ENCODE data around the gene PRPS1L1. TPM values are rescaled to one million over a fixed set of nuclear protein-coding genes. Genes with fewer than 3 reads are reported as not detected.

The PRPS1L1 gene
- polyA plus RNA-seq, 1 experiment: not detected

DNA sequence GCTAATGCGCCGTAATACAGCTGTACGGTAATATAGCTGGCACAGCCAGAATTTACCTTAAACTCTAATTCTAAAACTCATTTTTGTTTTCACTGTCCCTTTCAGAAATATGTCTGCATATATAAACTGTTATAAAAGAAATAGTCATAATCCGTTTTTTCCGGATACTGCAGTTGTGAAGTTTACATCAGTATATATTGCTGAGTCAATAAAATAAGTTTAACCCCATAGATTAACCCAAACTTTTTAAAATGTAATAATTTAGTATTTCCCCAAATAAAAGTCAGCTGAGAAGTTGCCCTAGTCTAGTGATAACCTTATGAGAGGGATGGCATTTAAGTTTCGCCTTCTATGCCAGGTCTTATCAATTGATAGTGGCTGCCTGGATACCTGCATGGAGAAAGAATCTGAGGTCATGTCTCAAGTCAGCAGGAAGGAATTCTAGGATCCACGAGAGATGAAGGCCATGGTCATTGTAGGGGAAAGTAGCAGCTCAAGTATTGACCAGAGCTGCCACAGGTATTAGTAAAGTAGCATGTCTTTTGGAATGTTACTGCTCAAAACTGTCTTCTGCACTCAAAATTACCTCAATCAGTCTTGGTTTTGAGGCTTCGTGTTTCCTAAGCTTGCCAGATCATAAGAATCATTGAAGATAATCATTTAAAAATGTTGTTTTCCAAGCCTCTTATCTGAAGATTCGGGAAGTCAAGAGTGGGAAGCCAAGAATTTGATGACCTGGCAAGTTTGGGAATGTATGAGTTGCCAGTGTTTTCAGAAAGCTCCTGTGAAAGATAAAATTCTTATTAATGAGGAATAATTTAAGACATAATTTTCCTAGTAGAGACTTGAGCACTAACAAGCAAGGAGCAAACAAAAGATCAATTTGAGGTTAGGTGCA is 10.8 kb downstream of the PRPS1L1 start:
- TF ChIP-seq, protein P1, sequence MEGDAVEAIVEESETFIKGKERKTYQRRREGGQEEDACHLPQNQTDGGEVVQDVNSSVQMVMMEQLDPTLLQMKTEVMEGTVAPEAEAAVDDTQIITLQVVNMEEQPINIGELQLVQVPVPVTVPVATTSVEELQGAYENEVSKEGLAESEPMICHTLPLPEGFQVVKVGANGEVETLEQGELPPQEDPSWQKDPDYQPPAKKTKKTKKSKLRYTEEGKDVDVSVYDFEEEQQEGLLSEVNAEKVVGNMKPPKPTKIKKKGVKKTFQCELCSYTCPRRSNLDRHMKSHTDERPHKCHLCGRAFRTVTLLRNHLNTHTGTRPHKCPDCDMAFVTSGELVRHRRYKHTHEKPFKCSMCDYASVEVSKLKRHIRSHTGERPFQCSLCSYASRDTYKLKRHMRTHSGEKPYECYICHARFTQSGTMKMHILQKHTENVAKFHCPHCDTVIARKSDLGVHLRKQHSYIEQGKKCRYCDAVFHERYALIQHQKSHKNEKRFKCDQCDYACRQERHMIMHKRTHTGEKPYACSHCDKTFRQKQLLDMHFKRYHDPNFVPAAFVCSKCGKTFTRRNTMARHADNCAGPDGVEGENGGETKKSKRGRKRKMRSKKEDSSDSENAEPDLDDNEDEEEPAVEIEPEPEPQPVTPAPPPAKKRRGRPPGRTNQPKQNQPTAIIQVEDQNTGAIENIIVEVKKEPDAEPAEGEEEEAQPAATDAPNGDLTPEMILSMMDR (IDR thresholded peaks at IDR 0.05; ENCODE audit: low read depth, low read length): no peak
- ChIA-PET POLR2A (no interaction called here), CTCF (interaction anchor here (1.2 kb wide), 1 partner anchor 247 kb away, joined by 3 read pairs; no protein-coding TSS in a partner anchor)
- H3K27ac ChIP-seq (ENCODE audit: low read depth, low read length): no peak overlapping the region
- H3K27me3 ChIP-seq (ENCODE audit: control insufficient read depth, insufficient read depth, low read length): no peaks in the 10 kb centered on the region
- no peak overlapping the region for H3K4me3 ChIP-seq (ENCODE audit: low read depth, low read length)
- H3K9me3 ChIP-seq (ENCODE audit: control insufficient read depth, insufficient read depth, low read length): peaks cover 6% of the 10 kb centered on the region; the same call in 1 of the 2 replicates
- no peak for DNase-seq (ENCODE audit: low read depth, low spot score)

DNA sequence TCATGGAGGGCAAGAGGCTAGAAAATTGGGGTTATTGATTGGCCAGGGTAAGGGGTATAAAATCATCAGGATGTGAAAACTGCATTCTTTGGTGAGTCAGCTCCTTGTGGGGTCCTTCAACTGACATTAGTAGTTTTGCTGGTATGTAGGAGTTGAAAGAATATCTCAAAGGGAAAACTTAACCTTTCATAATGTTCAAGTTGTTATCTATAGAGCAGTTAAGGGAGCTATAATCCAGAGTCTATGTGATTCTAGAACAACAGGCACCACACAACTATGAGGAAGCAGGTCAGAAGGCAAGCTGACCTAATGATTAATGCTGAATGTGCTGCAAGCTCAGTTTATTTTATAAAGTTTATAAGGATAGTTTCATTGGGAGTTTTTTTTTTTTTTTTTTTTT is 13.7 kb downstream of the PRPS1L1 start:
- DNase-seq (ENCODE audit: low read depth, low spot score): no peak
- TF ChIP-seq, protein P1 (IDR thresholded peaks at IDR 0.05; ENCODE audit: low read depth, low read length): no peak
- Histone ChIP-seq H3K27ac (ENCODE audit: low read depth, low read length) (peak overlapping the region; percentile 11), H3K27me3 (ENCODE audit: control insufficient read depth, insufficient read depth, low read length) (no peaks in the 10 kb centered on the region), H3K9me3 (ENCODE audit: control insufficient read depth, insufficient read depth, low read length) (peaks cover 6% of the 10 kb centered on the region; the same call in 1 of the 2 replicates), H3K4me3 (ENCODE audit: low read depth, low read length) (no peak overlapping the region)
- CTCF ChIA-PET: interaction anchor here (1.2 to 1.7 kb wide), 2 partner anchors 21 to 244 kb away, joined by 4 read pairs; no protein-coding TSS in a partner anchor
- POLR2A ChIA-PET: interaction anchor here (0.6 to 0.7 kb wide), 2 partner anchors 10 to 278 kb away, joined by 3 to 5 read pairs; no protein-coding TSS in a partner anchor

DNA sequence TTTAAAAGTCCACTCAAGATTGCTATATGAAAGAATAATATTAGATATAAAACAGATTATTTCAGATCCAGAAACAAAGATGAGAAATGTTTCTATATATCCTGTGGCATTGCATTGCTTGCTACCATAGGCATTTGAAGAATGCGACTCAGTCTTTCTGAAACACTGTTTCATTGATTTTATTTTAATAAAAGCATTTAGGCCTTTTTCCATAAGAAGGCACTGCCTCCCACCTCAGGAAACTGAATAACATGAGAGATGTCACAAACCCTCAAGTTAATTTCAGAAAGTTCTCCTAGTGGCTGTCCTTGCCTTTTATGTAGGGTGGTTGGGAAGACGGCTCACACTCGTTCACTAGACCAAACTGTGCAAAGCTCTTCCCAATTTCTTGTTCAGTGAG is 23.3 kb downstream of the PRPS1L1 start:
- no peak overlapping the region for H3K27ac ChIP-seq (ENCODE audit: low read depth, low read length)
- H3K9me3 ChIP-seq (ENCODE audit: control insufficient read depth, insufficient read depth, low read length): no peaks in the 10 kb centered on the region
- H3K4me3 ChIP-seq (ENCODE audit: low read depth, low read length): no peak overlapping the region
- TF ChIP-seq, protein P1 (IDR thresholded peaks at IDR 0.05; ENCODE audit: low read depth, low read length): no peak
- no peak for DNase-seq (ENCODE audit: low read depth, low spot score)
- ChIA-PET POLR2A (interaction anchor here (0.6 kb wide), 2 partner anchors 10 to 1597 kb away, joined by 5 to 7 read pairs; no protein-coding TSS in a partner anchor), CTCF (interaction anchor here (0.7 kb wide), 2 partner anchors 724 to 1115 kb away, joined by 4 to 6 read pairs; no protein-coding TSS in a partner anchor)
- H3K27me3 ChIP-seq (ENCODE audit: control insufficient read depth, insufficient read depth, low read length): no peaks in the 10 kb centered on the region

GRCh38 chr7:18003286-18003994 is 24.2 kb downstream of the PRPS1L1 start:
- H3K27ac ChIP-seq (ENCODE audit: low read depth, low read length): no peak overlapping the region
- CTCF ChIA-PET: no interaction called here
- no peaks in the 10 kb centered on the region for H3K27me3 ChIP-seq (ENCODE audit: control insufficient read depth, insufficient read depth, low read length)
- H3K9me3 ChIP-seq (ENCODE audit: control insufficient read depth, insufficient read depth, low read length): no peaks in the 10 kb centered on the region
- TF ChIP-seq, protein P1 (IDR thresholded peaks at IDR 0.05; ENCODE audit: low read depth, low read length): no peak
- H3K4me3 ChIP-seq (ENCODE audit: low read depth, low read length): no peak overlapping the region
- POLR2A ChIA-PET: interaction anchor here (0.6 kb wide), 1 partner anchor 1596 kb away, joined by 7 read pairs; no protein-coding TSS in a partner anchor
- DNase-seq (ENCODE audit: low read depth, low spot score): no peak
